ENCODE measurements around the gene SERTM1.

SERTM1 gene

DNA sequence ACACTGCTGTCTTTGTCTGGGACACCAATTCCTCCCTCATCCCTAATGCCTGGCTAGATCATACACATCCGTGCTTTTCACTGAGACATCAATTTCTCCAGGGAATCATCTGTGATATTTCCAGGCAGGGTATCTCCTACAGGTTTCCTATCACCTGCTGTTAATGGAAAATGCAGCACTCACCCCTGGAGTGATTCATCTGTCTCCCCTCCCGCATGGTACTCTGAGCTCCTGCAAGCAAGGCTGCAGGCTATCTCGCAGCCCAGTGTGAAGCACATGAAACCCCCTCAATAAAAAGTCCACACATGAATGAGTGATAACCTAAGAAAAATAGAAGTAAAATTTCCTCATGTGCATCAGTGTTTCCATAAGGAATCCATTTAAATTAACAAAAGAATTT lies 38.5 kb downstream of the SERTM1 start:
- no peak for DNase-seq (ENCODE audit: low read depth)

DNA sequence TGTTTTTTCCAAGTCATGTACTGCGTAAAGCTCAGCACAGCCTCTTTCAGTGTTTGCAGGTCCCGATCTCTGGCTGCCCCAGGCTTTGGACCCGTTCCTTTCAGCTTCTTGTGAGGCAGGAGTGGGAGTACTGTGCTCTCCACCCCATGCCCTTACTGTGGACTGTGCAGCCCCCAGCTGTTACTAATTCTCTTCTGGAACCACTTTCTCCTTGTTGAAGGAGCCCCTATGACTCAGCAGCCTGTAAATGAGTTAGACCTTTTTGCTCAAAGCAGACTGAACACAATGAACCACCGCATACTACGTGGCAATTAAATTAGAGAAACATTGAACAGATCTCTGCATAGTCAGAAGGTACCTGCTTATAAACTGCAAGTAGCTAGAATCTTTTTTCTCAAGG lies 39.0 kb downstream of the SERTM1 start:
- no peak for DNase-seq (ENCODE audit: low read depth)

DNA sequence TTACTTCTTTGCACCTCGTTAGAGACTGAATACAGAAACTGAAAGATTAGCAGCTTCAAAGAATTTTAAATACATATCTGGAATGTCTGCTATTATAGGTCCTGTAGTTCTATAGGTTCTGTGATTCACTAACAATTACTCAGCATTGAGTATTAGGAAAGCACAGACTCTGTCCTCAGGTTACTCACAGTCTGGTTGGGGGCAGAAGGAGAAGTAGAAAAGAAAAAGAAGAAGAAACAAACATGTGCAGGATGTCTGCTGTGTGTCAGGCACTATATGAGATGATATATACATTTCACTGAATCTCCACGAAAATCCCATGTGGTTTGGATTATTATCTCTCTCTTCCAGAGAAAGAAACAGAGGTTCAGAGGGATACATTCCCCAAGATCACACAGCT lies 40.1 kb downstream of the SERTM1 start:
- DNase-seq (ENCODE audit: low read depth): no peak

DNA sequence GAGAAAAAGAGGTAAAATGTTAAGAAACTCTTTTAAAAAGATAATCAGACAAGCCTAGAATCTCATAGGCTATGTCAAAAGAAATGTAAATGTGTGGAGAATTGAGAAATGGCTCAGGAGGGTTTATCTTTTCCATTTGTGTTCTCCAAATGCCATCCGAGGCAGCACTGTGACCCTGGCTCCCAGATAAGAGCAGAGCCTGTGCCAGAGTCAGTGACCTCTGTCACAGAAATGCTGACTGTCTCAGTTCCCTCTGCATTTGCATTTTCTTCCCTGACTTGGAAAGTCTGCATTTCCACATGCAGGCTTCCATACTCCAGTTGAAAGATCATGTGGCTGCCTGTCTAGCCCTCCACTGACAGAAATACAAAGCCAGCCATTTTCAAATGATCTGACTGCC lies 42.0 kb downstream of the SERTM1 start:
- no peak for DNase-seq (ENCODE audit: low read depth)

DNA sequence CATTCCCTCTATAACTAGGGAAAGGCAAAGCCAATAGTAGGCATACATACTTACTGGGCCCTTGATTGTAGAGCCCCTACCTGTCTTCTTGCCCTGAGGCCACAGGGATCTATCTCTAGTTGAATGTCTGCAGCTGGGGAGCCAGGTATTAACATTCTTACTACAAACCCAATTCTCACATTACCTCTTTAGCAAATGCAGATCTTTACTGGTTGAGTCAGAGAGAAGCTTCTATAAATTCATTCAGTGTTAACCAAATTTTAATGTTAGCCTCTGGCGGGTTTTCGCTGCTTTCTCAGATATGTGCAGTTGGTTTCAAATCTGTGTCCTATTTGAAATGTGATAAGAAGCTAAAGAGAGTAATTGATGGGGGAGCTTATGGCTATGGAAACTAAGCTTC lies 43.2 kb downstream of the SERTM1 start:
- DNase-seq (ENCODE audit: low read depth): no peak

DNA sequence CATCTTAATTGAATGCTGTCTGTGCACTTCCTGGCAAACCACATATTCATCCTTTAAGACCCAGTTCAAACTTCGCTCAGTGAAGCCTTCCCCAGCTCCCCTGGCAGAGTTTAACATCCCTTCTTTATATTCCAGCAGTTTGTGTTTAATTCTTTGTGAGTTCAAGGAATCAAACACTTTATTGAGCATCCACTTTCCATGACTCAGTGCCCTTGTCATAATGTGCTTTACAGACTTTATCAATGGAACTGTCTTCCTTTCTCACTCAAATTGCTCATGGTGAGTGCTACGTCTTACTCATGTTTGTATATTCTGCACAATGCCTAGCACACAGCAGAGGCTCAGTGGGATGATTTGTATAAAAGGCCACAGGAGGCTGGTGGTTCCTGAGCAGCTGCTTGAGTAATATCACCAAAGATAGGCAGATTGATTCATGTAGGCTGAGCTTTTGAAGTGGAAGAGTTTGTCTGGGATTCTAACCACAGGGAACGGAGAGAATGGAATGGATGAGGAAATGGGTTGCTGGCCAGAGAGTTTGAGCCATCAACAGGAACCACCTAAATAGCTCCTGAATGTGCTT lies 44.2 kb downstream of the SERTM1 start:
- DNase-seq (ENCODE audit: low read depth): no peak

DNA sequence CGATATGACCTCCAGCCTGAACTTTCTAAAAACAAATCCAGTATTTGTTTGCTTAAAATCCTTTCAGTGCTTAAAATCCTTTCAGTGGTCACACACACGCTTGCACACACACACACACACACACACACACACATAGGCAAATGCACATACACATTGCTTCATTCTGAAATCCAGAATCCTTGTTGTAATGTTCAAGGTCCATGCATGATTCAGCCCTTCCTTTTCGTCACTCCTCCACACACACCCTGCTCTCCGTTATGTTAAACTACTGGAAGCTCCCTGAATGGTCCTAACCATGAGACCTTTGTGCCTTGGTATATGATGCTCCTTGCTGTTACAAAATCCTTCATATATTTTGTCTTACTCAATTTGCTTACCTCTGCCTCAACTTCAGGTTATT lies 44.9 kb downstream of the SERTM1 start:
- DNase-seq (ENCODE audit: low read depth): no peak

DNA sequence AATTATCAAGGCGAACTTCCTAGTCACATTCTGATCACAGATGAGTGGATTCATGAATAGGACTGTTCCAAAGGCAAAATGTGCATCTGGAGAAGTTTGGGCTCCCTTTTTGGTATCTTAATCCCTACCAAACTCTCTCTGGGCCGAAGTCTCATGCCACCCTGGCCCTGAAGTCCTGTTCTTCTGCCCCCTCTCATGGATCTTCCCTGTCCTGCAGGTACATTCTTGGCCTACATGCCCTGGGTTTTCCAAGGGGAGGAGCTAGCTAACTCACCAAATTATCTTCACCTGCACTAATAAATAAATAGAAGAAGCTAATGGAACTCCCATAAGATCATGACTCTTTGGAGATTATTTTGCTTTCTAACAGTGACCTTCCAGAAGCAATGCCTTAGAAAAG lies 50.3 kb downstream of the SERTM1 start:
- no peak for DNase-seq (ENCODE audit: low read depth)

DNA sequence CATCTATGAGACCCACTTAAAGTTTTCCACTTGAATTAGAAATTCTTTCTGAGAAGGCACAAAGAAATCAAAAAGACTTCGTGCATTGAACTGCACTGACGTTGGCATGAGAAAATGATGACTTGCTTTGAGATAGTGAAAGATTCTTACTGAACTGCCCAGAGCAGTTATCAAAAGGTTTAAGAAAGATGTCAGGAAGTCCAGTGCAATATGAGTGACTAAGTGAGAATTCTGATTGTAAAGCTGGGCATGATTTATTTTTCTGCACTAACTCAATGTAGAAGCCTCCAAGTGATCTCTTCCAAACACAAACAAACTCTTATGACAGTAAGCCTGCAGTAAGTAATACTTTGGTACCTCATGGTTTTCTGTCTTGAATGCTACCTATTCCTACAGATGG lies 52.1 kb downstream of the SERTM1 start:
- DNase-seq (ENCODE audit: low read depth): no peak

DNA sequence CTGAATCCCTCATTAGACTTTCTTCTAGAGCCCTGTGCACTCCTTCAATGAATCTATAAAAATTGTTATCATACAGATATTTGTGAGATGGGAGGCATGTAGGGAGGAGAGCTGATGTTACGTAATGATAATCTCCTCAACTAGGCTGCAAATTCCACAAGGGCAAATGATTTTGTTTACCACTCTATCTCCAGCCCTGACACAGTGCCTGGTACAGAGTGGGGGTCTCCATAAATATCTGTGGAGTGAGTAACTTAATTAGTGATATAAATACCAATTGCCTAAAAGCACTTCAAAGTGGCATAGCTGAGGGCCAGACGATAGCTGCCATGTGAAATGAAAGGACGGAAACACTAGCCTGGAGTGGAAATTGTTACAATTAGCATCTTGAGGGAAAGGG lies 54.2 kb downstream of the SERTM1 start:
- no peak for DNase-seq (ENCODE audit: low read depth)

DNA sequence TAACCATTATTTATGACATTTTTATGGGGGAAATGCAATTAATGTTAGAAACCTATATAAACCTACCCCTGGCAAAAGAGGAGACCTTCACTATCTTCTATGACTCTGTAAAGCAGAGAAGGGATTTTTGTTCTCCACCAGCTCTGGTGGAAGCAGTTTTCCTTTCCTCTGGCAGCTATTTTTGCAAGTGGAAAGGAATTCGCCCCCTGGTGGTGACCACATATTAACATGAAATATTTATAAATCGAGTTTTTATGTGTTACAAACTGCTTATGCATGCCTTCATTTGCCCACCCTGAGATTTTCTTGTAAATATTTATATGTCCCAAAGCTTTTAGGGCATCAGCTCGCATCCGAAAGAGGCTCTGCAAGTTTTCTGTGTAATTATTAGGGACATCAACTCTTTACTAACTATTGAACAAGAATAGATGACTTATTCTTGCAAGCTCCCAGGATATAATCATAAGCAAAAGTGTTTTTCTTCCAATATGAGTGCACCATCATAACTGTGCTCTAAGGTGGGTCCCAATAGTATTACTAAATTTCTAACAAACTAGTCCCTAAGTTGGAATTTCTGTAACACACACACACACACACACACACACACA lies 62.4 kb downstream of the SERTM1 start:
- peak; percentile 2 for DNase-seq (ENCODE audit: low read depth)

DNA sequence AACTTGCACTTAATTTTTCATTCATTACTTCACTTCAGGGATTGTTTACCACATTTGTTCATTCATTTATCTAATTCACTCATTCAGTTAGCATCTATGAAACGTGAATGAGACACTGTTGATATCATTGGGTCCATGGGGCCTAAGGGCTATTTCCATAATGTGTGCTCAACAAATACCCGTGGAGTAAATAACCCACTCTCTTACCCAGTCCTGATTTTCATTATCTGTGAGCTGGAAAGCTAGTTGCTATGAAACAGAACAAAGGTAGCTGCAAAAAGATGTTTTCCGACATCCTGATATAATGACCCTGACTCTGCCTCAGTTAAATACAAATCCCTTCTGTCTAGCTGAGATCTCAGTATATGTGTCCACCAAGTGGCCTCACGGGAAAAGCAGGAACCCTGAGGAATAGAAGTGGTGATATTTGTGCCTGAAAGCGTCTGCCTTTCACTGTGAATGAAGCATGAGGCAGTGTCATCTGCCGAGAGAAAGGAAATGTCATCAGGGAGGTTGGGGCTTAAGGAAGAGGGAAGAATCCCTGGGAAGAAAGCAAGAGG lies 63.8 kb downstream of the SERTM1 start:
- no peak for DNase-seq (ENCODE audit: low read depth)

DNA sequence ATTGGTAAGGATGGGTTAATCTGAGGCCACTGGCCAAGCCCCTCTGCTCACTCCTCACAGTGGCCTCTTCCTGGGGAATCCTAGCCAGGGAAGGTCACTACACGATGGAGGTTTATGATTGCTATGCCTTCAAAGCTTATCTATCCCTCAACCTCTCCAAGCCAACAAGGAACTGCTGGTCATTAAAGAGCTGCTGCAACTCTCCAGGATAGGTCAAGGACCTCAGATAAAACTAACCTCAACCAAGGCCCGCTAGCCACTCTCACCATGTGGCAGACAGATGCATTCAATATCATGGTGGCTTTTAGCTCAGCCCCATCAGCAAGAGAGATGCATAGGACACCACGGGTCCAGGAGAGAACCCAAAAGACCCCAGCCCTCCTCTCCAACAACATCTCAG lies 71.6 kb downstream of the SERTM1 start:
- no peak for DNase-seq (ENCODE audit: low read depth)

DNA sequence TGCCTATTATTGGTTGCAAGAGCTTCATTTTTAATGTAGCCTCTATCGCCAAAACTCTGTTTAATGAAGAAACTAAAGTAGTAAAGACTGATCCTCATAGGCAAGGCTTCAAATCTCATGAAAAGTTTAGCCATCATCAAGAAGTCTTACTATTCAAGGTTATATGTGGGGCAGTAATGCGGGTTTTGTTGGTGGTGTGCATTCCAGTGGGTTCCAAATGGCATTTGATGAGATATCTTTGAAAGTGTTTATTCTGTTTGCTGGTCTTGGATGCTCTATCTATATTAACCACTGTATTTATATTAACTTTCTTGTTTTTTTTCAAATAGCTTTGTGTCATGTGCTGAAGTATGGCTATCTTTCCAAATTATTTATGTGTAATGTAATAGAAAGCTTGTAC lies 72.2 kb downstream of the SERTM1 start:
- DNase-seq (ENCODE audit: low read depth): no peak

Measured in stimulated activated CD8-positive, alpha-beta memory T cell treated with anti-CD3 and anti-CD28 coated beads, Interleukin-12 subunit alpha, Interleukin-12 subunit beta, amount 100 ng/mL, for 1 hour (primary cell).